ENCODE measurements around the gene ARHGAP33.

ARHGAP33 gene

DNA sequence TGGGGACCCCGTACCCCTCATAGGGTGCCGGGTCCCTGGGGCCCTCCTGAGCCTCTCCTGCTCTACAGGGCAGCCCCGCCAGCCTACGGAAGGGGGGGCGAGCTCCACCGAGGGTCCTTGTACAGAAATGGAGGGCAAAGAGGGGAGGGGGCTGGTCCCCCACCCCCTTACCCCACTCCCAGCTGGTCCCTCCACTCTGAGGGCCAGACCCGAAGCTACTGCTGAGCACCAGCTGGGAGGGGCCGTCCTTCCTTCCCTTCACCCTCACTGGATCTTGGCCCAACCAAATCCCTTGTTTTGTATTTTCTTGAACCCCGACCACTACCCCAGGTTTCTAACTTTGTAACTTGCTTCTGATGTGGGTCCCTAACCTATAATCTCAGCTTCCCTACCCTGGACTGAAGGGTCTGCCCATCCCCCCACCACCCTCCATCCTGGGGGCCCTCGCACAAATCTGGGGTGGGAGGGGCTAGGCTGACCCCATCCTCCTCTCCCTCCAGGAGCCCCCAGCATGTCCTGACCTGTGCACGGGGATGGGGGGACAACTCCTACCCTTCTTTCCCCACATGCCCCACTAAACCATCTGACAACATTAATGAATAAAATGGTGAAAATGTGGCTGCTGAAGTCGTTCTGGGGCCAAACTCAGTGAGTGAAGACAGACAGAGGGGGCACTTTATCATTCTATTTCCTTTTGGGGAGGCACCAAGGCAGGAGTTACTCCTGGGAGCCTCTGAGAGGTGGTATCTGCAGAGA, 13.0 kb downstream of the ARHGAP33 start:
- DNase-seq (ENCODE audit: low read depth): no peak
- TF ChIP-seq, protein P1, sequence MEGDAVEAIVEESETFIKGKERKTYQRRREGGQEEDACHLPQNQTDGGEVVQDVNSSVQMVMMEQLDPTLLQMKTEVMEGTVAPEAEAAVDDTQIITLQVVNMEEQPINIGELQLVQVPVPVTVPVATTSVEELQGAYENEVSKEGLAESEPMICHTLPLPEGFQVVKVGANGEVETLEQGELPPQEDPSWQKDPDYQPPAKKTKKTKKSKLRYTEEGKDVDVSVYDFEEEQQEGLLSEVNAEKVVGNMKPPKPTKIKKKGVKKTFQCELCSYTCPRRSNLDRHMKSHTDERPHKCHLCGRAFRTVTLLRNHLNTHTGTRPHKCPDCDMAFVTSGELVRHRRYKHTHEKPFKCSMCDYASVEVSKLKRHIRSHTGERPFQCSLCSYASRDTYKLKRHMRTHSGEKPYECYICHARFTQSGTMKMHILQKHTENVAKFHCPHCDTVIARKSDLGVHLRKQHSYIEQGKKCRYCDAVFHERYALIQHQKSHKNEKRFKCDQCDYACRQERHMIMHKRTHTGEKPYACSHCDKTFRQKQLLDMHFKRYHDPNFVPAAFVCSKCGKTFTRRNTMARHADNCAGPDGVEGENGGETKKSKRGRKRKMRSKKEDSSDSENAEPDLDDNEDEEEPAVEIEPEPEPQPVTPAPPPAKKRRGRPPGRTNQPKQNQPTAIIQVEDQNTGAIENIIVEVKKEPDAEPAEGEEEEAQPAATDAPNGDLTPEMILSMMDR (IDR thresholded peaks at IDR 0.05; ENCODE audit: insufficient read depth, low read depth, low read length, missing control alignments): no peak

DNA sequence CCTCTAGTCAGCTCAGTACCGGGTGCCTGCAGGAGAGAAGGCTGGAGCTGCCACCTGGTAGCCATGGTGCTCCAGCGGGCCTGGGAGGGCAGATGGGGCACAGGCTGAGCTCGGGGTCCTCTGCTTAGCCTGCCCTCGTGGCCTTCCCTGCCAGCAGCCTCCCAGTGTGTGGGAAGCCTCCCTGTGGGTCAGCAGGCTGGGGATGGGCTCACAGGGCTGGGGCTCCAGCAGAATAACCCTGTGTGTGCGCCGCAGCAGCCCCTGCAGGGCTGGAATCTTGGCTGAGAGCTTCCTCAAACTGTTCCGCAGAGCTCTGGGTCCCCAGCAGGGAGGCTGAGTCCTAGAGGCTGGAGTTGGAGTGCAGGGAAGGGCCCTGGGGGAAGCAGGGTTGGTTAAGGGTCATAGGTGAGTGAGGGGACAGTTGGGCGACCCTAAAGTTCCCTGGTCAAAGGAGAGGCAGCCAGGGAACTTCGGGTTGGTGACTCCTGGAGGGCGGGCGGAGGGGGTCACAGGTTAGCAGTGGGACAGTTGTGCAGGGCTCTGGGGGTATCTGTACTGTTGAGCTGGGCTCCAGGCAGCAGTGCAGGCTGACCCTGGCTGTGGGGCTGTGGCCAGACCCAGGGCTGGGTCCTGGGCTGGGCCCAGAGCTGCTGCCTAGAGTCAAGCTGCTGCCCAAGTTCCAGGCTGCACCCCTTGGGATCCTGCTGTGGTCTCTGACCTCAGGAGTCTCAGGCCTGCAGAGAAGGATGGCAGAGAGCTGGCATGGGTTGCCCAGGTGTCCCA, 14.0 kb downstream of the ARHGAP33 start:
- H3K4me3 ChIP-seq (ENCODE audit: low read depth, low read length): no peak overlapping the region
- TF ChIP-seq, protein P1 (IDR thresholded peaks at IDR 0.05; ENCODE audit: insufficient read depth, low read depth, low read length, missing control alignments): no peak
- DNase-seq (ENCODE audit: low read depth): no peak

More for the DNA sequence above, 13.0 kb downstream of the ARHGAP33 start:
- H3K4me3 ChIP-seq (ENCODE audit: low read depth, low read length): no peak overlapping the region

DNA sequence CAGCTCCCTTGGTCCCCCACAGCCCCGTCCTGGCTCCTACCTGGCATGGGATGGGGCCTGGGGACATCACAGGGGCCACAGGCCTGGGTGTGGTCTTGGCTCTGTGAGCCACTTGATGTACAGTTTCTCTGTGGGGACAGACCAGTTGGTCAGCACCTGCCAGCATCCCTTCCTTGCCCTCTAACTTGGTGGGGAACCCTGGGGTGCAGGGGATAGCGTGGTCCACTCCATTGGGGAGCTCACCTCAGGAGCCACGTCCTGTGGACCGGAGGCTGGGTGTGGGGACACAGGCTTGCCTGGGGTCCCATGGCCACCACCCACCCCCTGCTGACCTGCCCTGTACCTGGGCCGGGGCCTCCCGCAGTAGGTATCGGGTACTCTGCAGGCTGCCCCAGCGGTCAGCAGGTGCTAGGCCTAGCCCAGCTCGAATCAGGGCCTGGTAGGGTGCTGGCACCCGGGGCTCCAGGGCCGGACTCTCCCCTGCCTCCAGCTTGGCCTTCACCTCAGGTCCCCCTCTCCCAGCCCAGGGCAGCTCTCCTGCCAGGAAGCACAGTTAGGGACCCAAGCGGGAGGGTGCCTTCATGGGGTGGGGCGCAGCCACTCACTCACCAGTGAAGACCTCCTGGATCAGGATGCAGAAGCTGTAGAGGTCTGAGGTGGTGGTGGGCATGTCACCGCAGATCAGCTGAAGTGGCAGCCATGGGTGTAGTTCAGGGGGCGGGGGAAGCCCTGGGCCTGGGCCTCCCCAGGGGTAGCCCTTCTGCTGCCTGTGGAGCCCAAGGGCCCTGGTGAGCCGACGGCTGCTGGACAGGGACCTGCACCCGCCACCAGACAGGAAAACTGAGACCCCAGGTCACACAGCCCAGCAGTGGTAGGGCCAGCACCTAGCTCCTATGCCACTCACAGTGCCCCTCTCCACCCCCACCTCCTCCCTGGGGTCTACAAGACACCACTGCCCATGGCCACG, 14.9 kb downstream of the ARHGAP33 start:
- DNase-seq (ENCODE audit: low read depth): no peak
- no peak overlapping the region for H3K4me3 ChIP-seq (ENCODE audit: low read depth, low read length)
- TF ChIP-seq, protein P1 (IDR thresholded peaks at IDR 0.05; ENCODE audit: insufficient read depth, low read depth, low read length, missing control alignments): no peak

DNA sequence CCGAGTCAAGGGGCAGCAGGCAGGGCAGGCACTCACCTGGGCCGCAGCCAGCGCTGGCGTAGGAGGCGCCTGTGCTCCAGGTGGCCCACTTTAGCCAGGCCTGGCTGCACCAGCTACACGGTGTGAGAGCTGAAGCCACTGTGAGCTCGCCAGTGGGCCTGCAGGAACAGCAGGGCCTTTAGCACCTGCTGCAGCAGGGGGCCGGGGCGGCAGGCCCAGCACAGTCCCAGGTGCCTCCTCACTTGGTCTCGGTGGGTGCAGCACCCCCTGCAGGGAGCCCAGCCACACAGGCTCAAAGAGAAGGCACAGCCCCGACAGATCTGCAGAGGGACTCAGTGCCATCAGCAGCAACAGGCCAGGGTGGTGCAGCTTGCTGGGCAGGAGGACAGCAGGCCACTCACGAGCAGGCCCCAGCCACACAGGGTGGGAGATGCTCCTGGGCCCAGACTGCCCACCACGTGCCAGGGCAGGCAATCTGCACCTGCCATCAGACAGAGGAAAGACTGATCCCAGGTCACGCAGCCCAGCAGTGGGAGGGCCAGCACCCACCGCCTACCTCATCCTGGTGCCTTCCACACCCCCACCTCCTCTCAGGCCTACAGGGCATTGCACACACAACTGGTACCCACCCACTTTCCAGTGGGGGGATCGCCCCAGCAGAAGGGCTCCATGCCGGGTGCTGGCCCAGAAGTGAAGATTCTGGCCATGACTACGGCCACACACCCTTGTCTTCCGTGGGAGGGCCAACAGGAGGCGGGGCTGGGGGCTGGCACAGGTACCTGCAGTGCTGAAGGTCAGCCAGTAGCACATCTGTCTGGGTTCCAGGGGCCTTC, 15.8 kb downstream of the ARHGAP33 start:
- no peak overlapping the region for H3K4me3 ChIP-seq (ENCODE audit: low read depth, low read length)
- TF ChIP-seq, protein P1 (IDR thresholded peaks at IDR 0.05; ENCODE audit: insufficient read depth, low read depth, low read length, missing control alignments): peak; percentile 29
- DNase-seq (ENCODE audit: low read depth): peak; percentile 41

DNA sequence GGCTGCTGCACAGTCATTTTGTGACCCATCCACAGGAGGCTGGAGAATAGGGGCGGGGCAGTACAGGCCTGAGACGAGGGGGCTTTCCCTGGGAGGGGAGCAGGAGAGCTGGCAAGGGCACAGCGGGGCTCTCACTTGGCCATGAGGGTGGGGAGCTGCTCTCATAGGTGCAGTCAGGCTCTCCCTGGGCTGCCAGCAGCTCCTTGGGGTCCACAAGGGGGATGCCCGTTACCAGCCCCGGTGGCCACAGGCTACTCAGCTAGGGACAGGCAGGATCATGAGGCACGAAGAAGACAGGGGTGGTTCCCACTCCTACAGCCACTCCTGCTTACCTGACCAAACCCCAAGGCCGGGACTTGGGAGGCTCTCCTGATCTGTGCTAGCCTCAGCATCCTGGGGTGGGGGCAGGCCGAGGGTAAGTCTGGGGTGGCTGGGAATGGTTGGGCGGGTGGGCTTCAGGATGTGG, 16.5 kb downstream of the ARHGAP33 start:
- no peak for DNase-seq (ENCODE audit: low read depth)
- TF ChIP-seq, protein P1 (IDR thresholded peaks at IDR 0.05; ENCODE audit: insufficient read depth, low read depth, low read length, missing control alignments): no peak
- H3K4me3 ChIP-seq (ENCODE audit: low read depth, low read length): no peak overlapping the region

DNA sequence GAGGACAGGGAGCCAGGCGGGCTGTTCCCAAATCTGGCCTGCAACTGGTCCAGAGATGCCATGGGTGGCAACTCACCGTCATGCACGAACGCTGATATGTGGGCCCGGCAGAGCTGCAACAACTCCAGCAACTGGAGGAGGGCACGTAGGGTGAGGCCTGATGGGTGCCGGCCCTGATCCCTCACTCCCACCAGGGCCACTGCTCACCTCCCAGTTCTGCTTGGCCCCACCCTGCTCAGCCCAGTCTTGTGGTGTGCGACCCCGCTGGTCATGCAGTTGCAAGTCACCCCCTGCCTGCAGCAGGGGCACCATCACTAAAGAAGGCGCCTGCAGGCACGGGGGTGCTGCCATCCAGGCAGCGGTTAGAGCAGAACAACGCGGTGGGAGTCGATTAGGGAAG, 16.9 kb downstream of the ARHGAP33 start:
- TF ChIP-seq, protein P1 (IDR thresholded peaks at IDR 0.05; ENCODE audit: insufficient read depth, low read depth, low read length, missing control alignments): no peak
- no peak for DNase-seq (ENCODE audit: low read depth)

More for the DNA sequence above, 16.9 kb downstream of the ARHGAP33 start:
- H3K4me3 ChIP-seq (ENCODE audit: low read depth, low read length): no peak overlapping the region
